HFFc6 (cell line): ENCODE results near the gene RGS6. TPM values are rescaled to one million over a fixed set of nuclear protein-coding genes. Genes with fewer than 3 reads are reported as not detected.

Source experiments
- DNase-seq: peaks from one replicate; pipeline ENCODE4 v3.0.0-alpha.2; 2018
- H3K27ac Mint-ChIP-seq: 2 replicates; pipeline ENCODE4 v1.8.0; 2020; ENCODE audit warnings: mild to moderate bottlenecking, mixed read lengths
- H3K27me3 Mint-ChIP-seq: 2 replicates; pipeline ENCODE4 v1.8.0; 2021; ENCODE audit warnings: mild to moderate bottlenecking, moderate library complexity, mixed read lengths; ENCODE audit not compliant: insufficient read depth
- H3K36me3 Mint-ChIP-seq: 2 replicates; pipeline ENCODE4 v1.8.0; 2021; ENCODE audit warnings: low read depth, mixed read lengths
- H3K4me1 Mint-ChIP-seq: 2 replicates; pipeline ENCODE4 v1.8.0; 2020; ENCODE audit warnings: low read depth, mixed read lengths
- H3K4me3 Mint-ChIP-seq: 2 replicates; pipeline ENCODE4 v1.8.0; 2020; ENCODE audit warnings: mild to moderate bottlenecking, moderate library complexity, mixed read lengths
- H3K9me3 Mint-ChIP-seq: 2 replicates; pipeline ENCODE4 v1.8.0; 2020; ENCODE audit warnings: mild to moderate bottlenecking, mixed read lengths
- total RNA-seq, 6 experiments: library from RNA; stranded (reverse); fragmentation: NEBNext Ultra II Directional; extraction: Animal tissue kit (Norgen Biotek cat#: 25700); gene quantifications; 2 replicates in 1 of 6; 3 replicates in 5 of 6; pipeline ENCODE4 v1.2.3, GENCODE V29; 2021
- TF ChIP-seq, protein P1 (sequence below): fragments of 200-600 bp; sonication (generic); IDR thresholded peaks from 2 replicates; pipeline ENCODE4 v1.5.0; 2021; ENCODE audit warnings: antibody characterized with exemption, mild to moderate bottlenecking

Gene RGS6
- total RNA-seq, 6 experiments from 2014 or later: not detected

- H3K27me3 Mint-ChIP-seq: peaks cover 19% of the 10 kb centered on the region
- no peaks in the 10 kb centered on the region for H3K9me3 Mint-ChIP-seq
- H3K36me3 Mint-ChIP-seq: no peaks in the 10 kb centered on the region
- H3K4me3 Mint-ChIP-seq: peak overlapping the region; percentile 59; the same call in 1 of the 2 replicates
- DNase-seq: peak; percentile 80
- TF ChIP-seq, protein P1, sequence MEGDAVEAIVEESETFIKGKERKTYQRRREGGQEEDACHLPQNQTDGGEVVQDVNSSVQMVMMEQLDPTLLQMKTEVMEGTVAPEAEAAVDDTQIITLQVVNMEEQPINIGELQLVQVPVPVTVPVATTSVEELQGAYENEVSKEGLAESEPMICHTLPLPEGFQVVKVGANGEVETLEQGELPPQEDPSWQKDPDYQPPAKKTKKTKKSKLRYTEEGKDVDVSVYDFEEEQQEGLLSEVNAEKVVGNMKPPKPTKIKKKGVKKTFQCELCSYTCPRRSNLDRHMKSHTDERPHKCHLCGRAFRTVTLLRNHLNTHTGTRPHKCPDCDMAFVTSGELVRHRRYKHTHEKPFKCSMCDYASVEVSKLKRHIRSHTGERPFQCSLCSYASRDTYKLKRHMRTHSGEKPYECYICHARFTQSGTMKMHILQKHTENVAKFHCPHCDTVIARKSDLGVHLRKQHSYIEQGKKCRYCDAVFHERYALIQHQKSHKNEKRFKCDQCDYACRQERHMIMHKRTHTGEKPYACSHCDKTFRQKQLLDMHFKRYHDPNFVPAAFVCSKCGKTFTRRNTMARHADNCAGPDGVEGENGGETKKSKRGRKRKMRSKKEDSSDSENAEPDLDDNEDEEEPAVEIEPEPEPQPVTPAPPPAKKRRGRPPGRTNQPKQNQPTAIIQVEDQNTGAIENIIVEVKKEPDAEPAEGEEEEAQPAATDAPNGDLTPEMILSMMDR: no peak
- peaks cover 12% of the 10 kb centered on the region for H3K4me1 Mint-ChIP-seq
- H3K27ac Mint-ChIP-seq: peak overlapping the region; percentile 74
These were observed 525.4 kb downstream of the RGS6 start for GRCh38 chr14:72457641-72458040.

- no peak overlapping the region for H3K27ac Mint-ChIP-seq
- DNase-seq: no peak
- no peak overlapping the region for H3K4me3 Mint-ChIP-seq
- TF ChIP-seq, protein P1: no peak
- H3K4me1 Mint-ChIP-seq: peaks cover 27% of the 10 kb centered on the region
- no peaks in the 10 kb centered on the region for H3K36me3 Mint-ChIP-seq
- H3K9me3 Mint-ChIP-seq: peaks cover 11% of the 10 kb centered on the region; the same call in 1 of the 2 replicates
- H3K27me3 Mint-ChIP-seq: peaks cover 5% of the 10 kb centered on the region
These were observed 529.8 kb downstream of the RGS6 start for GRCh38 chr14:72462056-72462455.

GRCh38 chr14:72463291-72463866 lies 531.1 kb downstream of the RGS6 start:
- peak; percentile 25 for DNase-seq
- H3K4me1 Mint-ChIP-seq: peaks cover 14% of the 10 kb centered on the region
- TF ChIP-seq, protein P1: no peak
- no peaks in the 10 kb centered on the region for H3K36me3 Mint-ChIP-seq
- H3K9me3 Mint-ChIP-seq: peaks cover 15% of the 10 kb centered on the region; the same call in 1 of the 2 replicates
- no peak overlapping the region for H3K4me3 Mint-ChIP-seq
- H3K27me3 Mint-ChIP-seq: peaks cover 14% of the 10 kb centered on the region
- H3K27ac Mint-ChIP-seq: no peak overlapping the region

DNA sequence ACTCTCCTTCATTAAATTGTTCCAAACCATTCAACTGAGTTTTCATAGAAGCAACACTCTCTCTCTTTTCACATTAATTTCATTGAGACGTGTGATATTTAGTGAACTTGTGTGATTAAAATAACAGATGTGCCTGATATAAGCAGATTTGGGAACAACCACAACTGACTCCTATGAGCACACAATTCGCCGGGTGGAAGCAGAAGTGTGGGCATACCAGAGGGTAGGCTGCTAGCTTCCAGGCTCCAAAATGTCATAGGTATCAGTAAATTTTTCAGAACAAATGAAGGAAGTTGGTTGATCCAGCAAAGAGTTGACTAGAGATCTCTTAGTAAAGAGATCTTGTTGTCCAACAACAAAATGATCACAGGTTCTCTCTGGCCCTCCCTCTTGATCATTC lies 532.0 kb downstream of the RGS6 start:
- Mint-ChIP-seq H3K9me3 (peaks cover 15% of the 10 kb centered on the region; the same call in 1 of the 2 replicates), H3K4me1 (peaks cover 14% of the 10 kb centered on the region), H3K4me3 (no peak overlapping the region), H3K36me3 (no peaks in the 10 kb centered on the region), H3K27me3 (peaks cover 18% of the 10 kb centered on the region), H3K27ac (no peak overlapping the region)
- TF ChIP-seq, protein P1: no peak
- DNase-seq: no peak

DNA sequence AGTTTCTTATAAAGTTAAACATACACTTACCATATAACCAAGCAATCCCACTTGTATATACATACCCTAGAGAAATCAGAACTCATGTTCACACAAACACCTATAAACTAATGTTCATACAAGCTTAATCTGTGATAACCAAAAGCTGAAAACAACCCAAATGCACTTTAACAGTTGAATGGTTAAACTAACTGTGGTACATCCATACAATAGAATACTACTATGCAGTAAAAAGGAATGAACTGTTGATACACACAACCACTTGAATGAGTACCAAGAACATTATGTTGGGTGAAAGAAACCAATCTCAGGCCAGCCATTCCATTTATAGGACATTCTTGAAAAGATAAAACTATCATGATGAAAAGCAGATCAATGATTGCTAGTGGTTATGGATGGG lies 534.1 kb downstream of the RGS6 start:
- H3K27ac Mint-ChIP-seq: no peak overlapping the region

More for the DNA sequence above, 534.1 kb downstream of the RGS6 start:
- DNase-seq: no peak
- TF ChIP-seq, protein P1: no peak
- H3K9me3 Mint-ChIP-seq: peaks cover 15% of the 10 kb centered on the region; the same call in 1 of the 2 replicates
- H3K4me3 Mint-ChIP-seq: no peak overlapping the region
- H3K36me3 Mint-ChIP-seq: no peaks in the 10 kb centered on the region
- H3K4me1 Mint-ChIP-seq: peaks cover 14% of the 10 kb centered on the region
- peaks cover 23% of the 10 kb centered on the region for H3K27me3 Mint-ChIP-seq
